HepG2 (cell line): Measurements from ENCODE around the gene NDUFB10. TPM values are rescaled to one million over a fixed set of nuclear protein-coding genes. Genes with fewer than 3 reads are reported as not detected.

Source experiments
- BRCA1 ChIP-seq: sonication (generic); formaldehyde crosslinking; IDR thresholded peaks from 2 replicates; pipeline ENCODE4 v1.4.0; 2020; ENCODE audit warnings: missing genetic modification reagents
- CENPBD1 ChIP-seq: sonication (generic); formaldehyde crosslinking; IDR thresholded peaks from 2 replicates; pipeline ENCODE4 v1.8.0; 2022; ENCODE audit warnings: missing genetic modification reagents, low read depth, mild to moderate bottlenecking, borderline replicate concordance
- DMAP1 ChIP-seq: IDR thresholded peaks from 2 replicates; pipeline ENCODE4 v1.6.1; 2016
- ELF3 ChIP-seq: IDR thresholded peaks from 2 replicates; pipeline ENCODE4 v1.6.1; 2016; ENCODE audit warnings: missing genetic modification reagents, missing compliant biosample characterization
- GABPA ChIP-seq, 2 experiments: IDR thresholded peaks; 2 replicates each; pipeline ENCODE4 v1.6.1; 2011 to 2016; ENCODE audit warnings: low read depth in 2 of 2, low read length in 1 of 2, missing biosample characterization in 1 of 2, missing genetic modification characterization in 1 of 2
- HIVEP1 ChIP-seq: sonication (generic); formaldehyde crosslinking; IDR thresholded peaks from 2 replicates; pipeline ENCODE4 v1.4.0; 2020; ENCODE audit warnings: mild to moderate bottlenecking, missing genetic modification reagents
- JUN ChIP-seq: sonication (generic); formaldehyde crosslinking; IDR thresholded peaks from 2 replicates; pipeline ENCODE4 v1.4.0; 2020; ENCODE audit warnings: mild to moderate bottlenecking, missing genetic modification reagents
- MATR3 ChIP-seq: sonication (generic); formaldehyde crosslinking; IDR thresholded peaks from 2 replicates; pipeline ENCODE4 v1.4.0; 2020; ENCODE audit warnings: missing genetic modification reagents
- MEIS2 ChIP-seq: sonication (generic); formaldehyde crosslinking; IDR thresholded peaks from 2 replicates; pipeline ENCODE4 v1.9.0; 2021; ENCODE audit warnings: mild to moderate bottlenecking, missing genetic modification reagents
- MTERF4 ChIP-seq: sonication (generic); formaldehyde crosslinking; IDR thresholded peaks from 2 replicates; pipeline ENCODE4 v1.8.0; 2023; ENCODE audit warnings: mild to moderate bottlenecking, missing genetic modification reagents
- NFKB2 ChIP-seq: sonication (generic); formaldehyde crosslinking; IDR thresholded peaks from 2 replicates; pipeline ENCODE4 v1.4.0; 2020; ENCODE audit warnings: missing genetic modification reagents, borderline replicate concordance
- POLR2AphosphoS2 ChIP-seq: IDR thresholded peaks from 2 replicates; pipeline ENCODE4 v1.6.1; 2011; ENCODE audit warnings: low read depth, low read length, improper control_type of control experiment
- SP2 ChIP-seq: sonication (generic); formaldehyde crosslinking; IDR thresholded peaks from 2 replicates; pipeline ENCODE4 v1.5.1; 2020; ENCODE audit warnings: mild to moderate bottlenecking, missing genetic modification reagents
- UBTF ChIP-seq: sonication (generic); formaldehyde crosslinking; IDR thresholded peaks from 2 replicates; pipeline ENCODE4 v1.4.0; 2020; ENCODE audit warnings: mild to moderate bottlenecking, missing genetic modification reagents
- ZNF264 ChIP-seq: sonication (generic); formaldehyde crosslinking; IDR thresholded peaks from 2 replicates; pipeline ENCODE4 v1.4.0; 2020; ENCODE audit warnings: missing genetic modification reagents
- ZNF335 ChIP-seq: sonication (generic); formaldehyde crosslinking; IDR thresholded peaks from 2 replicates; pipeline ENCODE4 v1.4.0; 2020; ENCODE audit warnings: missing genetic modification reagents
- ZNF558 ChIP-seq: sonication (generic); formaldehyde crosslinking; IDR thresholded peaks from 2 replicates; pipeline ENCODE4 v1.9.0; 2022; ENCODE audit warnings: mild to moderate bottlenecking, missing genetic modification reagents, borderline replicate concordance
- ZNF768 ChIP-seq: sonication (generic); formaldehyde crosslinking; IDR thresholded peaks from 2 replicates; pipeline ENCODE4 v1.4.0; 2020; ENCODE audit warnings: missing genetic modification reagents
- ZNF792 ChIP-seq: IDR thresholded peaks from 2 replicates; pipeline ENCODE4 v1.6.1; 2016
- ZSCAN31 ChIP-seq: sonication (generic); formaldehyde crosslinking; IDR thresholded peaks from 2 replicates; pipeline ENCODE4 v1.5.0; 2020; ENCODE audit warnings: low read depth, mild to moderate bottlenecking, missing genetic modification reagents
- polyA plus RNA-seq, 8 experiments: library from polyadenylated mRNA; depleted of rRNA in 3 of 8; stranded (reverse) in 7 of 8; unstranded in 1 of 8; fragments of >200 nt; fragmentation: Illumina TruSeq in 4 of 8; extraction: Trizol in 4 of 8; gene quantifications; 2 replicates each; pipeline versions ENCODE4 v1.2.1 to v1.2.3, GENCODE V29; 2011 to 2016; ENCODE audit warnings: low read depth in 4 of 8, missing spikeins in 1 of 8, mixed read lengths in 1 of 8; ENCODE audit not compliant: insufficient read depth in 1 of 8
- total RNA-seq, 5 experiments: library from RNA; depleted of rRNA; stranded (reverse); fragments of >200 nt; fragmentation: Illumina TruSeq; extraction: Trizol; gene quantifications; 2 replicates each; pipeline ENCODE4 v1.2.3, GENCODE V29; 2016; ENCODE audit warnings: low read depth in 1 of 5
- TF ChIP-seq, protein P1 (sequence below): sonication (generic); formaldehyde crosslinking; IDR thresholded peaks from 2 replicates; pipeline ENCODE4 v1.5.1; 2020; ENCODE audit warnings: mild to moderate bottlenecking, moderate library complexity, missing genetic modification reagents

The NDUFB10 gene
- total and polyA plus RNA-seq, 2 of the 13 experiments (the other 11 are each of a cell fraction or from before 2014, with no cell fraction given): 68.6 to 157 TPM

- TF ChIP-seq ZNF264 (CRISPR knock-in tag) (0 out of 2 replicates have a peak, but pooled peaks have one; percentile 40), UBTF (peak; percentile 74), ZSCAN31 (peak; percentile 63; the same call in 1 of the 2 replicates), ZNF335 (CRISPR knock-in tag) (peak; percentile 82; the same call in 1 of the 2 replicates), HIVEP1 (CRISPR knock-in tag) (no peak), NFKB2 (peak; percentile 75; the same call in 1 of the 2 replicates), ZNF558 (CRISPR knock-in tag) (peak; percentile 59; the same call in 1 of the 2 replicates), MTERF4 (CRISPR knock-in tag) (0 out of 2 replicates have a peak, but pooled peaks have one; percentile 34), POLR2AphosphoS2 (peak; percentile 95), SP2 (peak; percentile 33; the same call in 1 of the 2 replicates), MATR3 (CRISPR knock-in tag) (no peak), GABPA (IDR thresholded peaks at IDR 0.05; ENCODE audit: low read depth, low read length) (peak; percentile 40), GABPA (CRISPR knock-in tag; IDR thresholded peaks at IDR 0.05; ENCODE audit: low read depth) (peak; percentile 84), ZNF768 (CRISPR knock-in tag) (peak; percentile 52), ZNF792 (CRISPR knock-in tag) (0 out of 2 replicates have a peak, but pooled peaks have one; percentile 46), JUN (no peak), ELF3 (peak; percentile 74), CENPBD1 (CRISPR knock-in tag) (peak; percentile 79; the same call in 1 of the 2 replicates), DMAP1 (CRISPR knock-in tag) (peak; percentile 94), BRCA1 (CRISPR knock-in tag) (no peak), MEIS2 (CRISPR knock-in tag) (peak; percentile 64; the same call in 1 of the 2 replicates)
- TF ChIP-seq, protein P1, sequence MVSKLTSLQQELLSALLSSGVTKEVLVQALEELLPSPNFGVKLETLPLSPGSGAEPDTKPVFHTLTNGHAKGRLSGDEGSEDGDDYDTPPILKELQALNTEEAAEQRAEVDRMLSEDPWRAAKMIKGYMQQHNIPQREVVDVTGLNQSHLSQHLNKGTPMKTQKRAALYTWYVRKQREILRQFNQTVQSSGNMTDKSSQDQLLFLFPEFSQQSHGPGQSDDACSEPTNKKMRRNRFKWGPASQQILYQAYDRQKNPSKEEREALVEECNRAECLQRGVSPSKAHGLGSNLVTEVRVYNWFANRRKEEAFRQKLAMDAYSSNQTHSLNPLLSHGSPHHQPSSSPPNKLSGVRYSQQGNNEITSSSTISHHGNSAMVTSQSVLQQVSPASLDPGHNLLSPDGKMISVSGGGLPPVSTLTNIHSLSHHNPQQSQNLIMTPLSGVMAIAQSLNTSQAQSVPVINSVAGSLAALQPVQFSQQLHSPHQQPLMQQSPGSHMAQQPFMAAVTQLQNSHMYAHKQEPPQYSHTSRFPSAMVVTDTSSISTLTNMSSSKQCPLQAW: peak; percentile 69
Observed at GRCh38 chr16:1964506-1965395, 5.4 kb downstream of the NDUFB10 start, which contains the start of gene RPS2 (continued).
